HG02798 (cell line): ENCODE results near the gene TMEM41B.
"Not testable (repeated sequence)": the region's sequence is repeated elsewhere in the genome, so short reads cannot be mapped to it uniquely, and the experiment has no call there.

Experiments
- ATAC-seq: cut with Tn5 transposase; IDR thresholded peaks from one replicate; pipeline ENCODE4 v1.9.1; 2021; ENCODE audit warnings: mild to moderate bottlenecking; ENCODE audit not compliant: unreplicated experiment, poor library complexity

TMEM41B gene

DNA sequence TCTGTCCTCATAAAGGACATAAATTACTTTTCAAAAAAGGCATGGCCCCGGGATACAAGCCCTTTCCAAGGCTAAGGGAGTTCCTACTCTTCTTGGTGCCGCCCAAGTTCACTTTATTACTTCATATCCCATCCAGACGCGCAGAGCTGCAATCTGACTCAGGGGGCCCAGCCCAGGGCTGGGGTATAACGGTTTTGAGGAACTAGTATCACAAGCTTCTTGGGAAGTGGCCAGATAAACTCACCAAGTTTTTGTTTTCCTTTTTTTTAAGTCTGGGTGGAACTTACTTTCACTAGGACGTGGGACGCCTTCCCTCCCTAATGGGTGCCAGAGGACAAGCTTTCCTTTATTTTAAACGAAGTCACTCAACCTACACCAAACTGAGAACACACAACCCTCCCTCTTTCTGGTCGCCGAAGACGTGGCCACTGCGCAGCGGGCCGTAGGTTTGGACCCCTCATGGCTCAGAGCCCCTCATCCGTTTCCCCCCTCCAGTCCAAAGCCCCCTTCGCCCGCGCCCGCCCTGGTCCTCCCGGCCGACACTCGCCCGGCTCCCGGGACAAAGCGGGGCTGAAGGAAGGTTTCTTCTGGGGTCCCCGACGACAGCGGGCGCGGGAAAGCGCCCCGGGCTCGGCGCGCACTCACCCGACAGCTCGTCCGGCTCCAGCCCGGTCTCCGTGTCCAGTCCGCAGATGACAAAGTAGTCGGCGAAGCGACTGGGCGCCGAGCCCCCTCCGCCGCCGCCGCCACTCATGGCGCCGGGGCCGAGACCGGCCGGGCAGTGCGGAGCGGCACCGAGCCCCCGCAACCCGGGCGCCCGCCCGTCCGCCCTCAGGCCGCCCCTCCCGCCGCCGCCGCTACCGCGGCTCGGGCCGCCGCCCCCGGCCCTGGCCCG lies 49.8 kb downstream of the TMEM41B start:
- ATAC-seq: peak; percentile 12

DNA sequence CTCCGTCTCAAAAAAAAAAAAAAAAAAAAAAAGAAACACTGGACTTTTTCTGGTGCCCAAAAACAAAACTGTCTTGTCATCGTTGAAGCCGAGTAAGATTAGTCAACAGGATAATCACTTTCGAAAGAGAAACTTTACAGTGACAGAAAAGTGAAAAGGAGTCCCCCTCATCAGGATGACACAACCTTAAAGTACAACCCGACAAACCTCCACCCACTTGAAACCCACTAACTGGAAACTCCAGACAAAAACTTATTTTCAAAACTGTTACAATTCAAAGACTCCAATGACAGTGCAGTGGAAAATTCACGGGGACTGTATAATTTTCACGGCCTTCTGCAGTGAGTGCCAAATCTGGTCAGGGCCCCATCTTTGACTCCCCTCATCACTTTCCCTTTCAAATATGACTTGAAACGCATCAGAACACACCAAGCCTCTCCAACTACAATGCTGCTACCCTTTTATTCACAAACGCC lies 50.5 kb downstream of the TMEM41B start:
- peak; percentile 77 for ATAC-seq

DNA sequence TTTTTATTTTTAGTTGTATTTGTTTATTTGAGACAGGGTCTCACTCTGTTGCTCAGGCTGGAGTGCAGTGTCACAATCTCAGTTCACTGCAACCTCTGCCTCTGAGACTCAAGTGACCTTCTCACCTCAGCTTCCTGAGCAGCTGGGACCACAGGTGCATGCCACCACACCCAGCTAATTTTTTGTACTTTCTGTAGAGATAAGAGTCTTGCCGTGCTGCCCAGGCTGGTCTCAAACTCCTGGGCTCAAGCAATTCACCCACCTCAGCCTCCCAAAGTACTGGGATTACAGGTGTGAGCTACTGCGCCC lies 53.6 kb downstream of the TMEM41B start:
- ATAC-seq: not testable (repeated sequence)

DNA sequence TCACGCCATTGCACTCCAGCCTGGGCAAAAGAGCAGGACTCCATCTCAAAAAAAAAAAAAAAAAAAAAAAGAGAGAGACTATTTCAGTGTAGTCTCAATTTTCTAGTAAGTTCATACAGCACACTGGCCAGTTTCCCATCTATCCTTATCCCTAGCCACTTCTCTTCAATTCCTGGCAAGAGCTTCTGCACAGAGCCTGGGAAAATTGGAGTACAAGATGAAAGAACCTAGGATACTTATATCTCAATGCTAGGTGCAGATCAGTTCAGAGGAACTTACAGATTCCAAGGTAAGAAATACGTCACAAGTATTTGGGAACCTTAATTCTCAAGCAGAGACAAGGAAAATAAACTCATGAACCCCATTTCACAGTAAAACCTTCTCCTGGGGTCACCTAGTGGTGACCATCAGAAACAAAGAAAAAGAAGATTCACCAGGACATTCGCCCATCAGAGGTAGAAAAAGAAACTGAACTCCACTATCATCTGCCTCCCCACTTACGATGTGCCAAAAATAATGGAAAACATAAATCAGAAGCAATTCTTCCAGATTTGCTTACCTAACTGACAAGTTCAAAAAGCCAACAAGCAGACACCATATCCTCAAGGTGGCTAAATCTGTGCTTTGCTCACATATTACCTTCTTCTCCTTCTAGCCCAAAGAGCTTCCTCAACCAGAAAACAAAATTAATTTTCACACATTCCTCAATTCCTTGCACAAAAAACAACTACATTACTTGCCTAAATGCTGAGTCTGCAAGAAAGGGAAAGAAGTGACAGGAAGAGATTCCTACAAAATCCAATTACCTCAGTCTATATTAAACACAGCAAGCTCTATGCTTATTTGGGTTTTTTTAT lies 54.2 kb downstream of the TMEM41B start:
- ATAC-seq: no peak

DNA sequence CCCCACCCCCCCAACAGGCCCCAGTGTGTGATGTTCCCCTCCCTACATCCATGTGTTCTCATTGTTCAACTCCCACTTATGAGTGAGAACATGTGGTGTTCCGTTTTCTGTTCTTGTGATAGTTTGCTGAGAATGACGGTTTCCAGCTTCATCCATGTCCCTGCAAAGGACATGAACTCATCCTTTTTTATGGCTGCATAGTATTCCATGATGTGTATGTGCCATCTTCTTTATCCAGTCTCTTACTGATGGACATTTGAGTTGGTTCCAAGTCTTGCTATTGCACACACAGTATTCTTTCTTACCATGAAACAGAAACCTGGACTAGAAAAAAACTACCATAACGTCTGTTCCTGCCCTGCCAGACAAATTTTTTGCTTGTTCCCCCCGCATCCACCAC lies 56.1 kb downstream of the TMEM41B start:
- ATAC-seq: not testable (repeated sequence)

DNA sequence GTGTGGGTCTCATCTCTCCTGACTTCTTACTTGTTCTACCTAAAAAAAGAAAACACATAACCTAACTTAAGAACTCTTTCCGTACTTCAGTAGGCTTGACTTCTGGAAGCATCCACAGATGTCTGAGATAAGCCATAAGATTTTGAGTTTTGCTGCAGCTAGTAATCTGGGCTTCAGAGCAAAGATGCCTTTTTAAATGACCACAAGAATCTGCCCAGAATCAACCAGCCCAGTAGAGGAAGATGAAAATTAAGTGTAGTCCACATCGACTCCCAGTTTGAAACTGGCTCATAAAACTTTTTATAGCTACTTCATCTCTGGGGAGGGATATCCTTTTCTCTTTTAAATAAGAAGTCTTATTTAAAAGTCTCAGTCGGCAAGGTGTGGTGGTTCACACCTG lies 60.0 kb downstream of the TMEM41B start:
- ATAC-seq: no peak

DNA sequence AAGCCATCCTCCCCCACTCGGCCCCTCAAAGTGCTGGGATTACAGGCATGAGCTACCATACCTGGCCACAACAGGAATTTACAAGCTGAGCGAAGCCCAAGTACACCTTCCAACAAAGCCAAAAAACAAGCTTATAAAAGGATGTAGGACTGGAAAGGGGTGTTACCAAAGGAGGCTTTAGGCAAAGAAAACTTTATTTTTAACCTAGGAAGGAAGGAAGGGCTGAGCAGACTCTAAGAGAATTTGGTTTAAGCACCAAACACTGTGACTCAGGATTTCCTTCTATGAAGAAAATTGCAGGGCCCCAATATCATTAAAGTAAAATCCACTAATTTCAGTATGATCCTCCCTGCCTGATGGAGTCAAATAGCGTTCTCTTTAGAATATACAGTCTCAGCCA lies 61.3 kb downstream of the TMEM41B start:
- no peak for ATAC-seq

DNA sequence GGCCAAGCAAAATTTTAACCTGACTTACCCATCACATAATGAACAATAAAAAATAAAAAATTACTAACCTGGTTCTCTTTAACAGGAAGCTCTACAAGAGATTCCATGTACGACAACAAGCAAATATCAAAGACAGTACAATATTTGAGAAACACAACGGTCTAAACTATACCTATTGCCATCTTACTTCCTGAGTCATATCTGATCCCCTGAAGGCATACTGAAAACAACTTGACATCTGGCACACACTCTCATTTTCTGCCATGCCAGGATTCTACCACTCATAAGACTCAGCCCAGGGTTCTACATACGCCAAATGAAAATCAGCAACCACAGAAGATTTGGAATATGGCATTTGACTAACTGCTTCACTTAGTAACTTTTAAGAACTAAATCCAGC lies 63.1 kb downstream of the TMEM41B start:
- ATAC-seq: no peak

DNA sequence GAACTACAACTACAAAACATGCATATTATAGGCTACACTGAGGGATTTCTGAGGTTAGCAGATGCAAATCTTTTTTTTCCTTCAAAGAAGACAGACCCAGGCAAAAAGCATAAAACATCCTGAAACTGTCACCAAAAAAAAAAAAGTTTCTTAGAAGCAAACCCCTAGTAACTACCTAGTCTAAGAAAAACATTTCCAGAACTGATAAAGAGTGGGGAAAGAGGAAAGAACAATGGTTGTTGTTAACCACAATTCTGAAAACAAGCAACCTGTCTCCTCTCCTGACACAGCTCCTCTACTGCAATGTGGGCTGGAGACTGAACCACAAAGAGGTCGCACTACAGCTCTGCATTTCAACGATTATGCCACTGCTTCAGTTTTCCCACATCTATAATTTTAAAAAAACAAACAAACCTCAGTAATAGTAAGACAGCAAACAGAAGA lies 64.2 kb downstream of the TMEM41B start:
- ATAC-seq: peak; percentile 71

DNA sequence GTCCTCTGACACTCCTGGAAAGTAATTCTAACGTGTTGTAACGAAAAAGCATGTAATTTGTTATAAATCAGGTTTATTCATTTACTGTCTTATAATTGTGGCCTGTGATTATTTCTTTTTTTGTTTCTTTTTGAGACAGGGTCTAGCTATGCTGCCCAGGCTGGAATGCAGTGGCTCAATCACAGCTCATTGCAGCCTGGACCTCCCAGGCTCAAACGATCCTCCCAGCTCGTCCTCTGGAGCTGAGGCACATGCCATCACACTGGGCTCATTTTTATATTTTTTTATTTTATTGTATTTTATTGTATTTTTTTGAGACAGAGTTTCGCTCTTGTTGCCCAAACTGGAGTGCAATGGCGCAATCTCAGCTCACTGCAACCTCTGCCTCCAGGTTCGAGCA lies 65.1 kb downstream of the TMEM41B start:
- no peak for ATAC-seq

DNA sequence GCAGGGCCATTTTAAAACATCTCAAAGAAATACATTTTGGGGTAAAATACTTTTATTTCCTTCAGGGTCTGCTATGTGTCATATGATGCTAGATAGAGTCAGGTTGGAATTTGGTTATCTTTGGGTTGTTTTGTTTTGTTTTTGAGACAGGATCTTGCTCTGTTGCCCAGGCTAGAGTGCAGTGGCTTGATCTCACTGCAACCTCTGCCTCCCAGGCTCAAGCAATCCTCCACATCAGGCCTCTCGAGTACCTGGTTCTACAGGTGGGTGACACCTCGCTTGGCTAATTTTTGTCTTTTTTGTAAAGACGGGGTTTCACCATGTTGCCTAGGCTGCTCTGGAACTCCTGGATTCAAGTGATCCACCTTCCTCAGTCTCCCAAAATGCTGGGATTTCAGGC lies 66.5 kb downstream of the TMEM41B start:
- ATAC-seq: no peak

DNA sequence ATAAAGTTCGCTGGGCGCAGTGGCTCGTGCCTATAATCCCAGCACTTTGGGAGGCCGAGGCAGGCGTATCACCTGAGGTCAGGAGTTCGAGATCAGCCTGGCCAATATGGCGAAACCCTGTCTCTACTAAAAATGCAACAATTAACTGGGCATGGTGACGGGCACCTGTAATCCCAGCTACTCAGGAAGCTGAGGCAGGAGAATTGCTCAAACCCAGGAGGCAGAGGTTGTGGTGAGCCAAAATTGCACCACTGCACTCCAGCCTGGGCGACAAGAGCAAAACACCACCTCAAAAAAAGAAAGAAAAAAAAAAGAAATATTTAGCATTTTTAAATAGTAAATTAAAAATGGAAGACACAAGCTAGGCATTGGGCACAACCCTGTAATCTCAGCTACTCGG lies 78.2 kb downstream of the TMEM41B start:
- ATAC-seq: not testable (repeated sequence)

DNA sequence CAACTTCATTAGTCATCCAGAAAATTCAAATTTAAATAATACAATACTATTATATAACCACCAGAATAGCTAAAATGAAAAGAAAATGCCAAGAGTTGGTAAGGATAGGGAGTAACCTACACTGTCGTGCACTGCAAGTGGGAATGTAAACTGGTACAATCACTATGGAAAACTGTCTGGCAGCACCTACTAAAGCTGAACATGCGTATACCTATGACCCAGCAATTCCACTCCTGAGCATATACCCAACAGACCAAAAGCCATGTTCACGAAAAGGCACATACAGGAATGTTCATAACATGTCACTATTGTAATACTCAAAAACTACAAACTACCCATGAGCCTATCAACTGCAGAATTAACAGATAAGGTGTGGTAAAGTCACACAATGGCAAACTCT lies 81.9 kb downstream of the TMEM41B start:
- ATAC-seq: no peak

DNA sequence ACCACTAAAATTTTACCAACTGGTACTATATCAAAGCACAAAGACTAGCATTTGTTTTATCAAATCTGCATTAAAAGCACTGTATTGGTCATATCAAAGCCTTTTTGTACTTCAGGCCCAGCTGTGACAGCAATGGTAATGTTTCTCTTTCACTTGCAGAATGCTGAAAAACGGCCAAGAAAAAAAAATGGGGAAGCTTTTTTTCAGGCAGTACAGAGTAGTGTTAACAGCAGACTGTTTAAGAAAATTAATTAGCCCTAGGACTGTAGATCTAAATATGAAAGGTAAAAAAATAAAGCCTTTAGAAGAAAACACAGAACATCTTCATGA lies 82.6 kb downstream of the TMEM41B start:
- ATAC-seq: no peak
